CD4-positive, alpha-beta T cell (primary cell): ENCODE data around the gene CCNB2. TPM values are rescaled to one million over a fixed set of nuclear protein-coding genes. Genes with fewer than 3 reads are reported as not detected.
A peak's percentile ranks its signal among the peaks of the same experiment; 100 is the strongest.
"Not testable (repeated sequence)": the region's sequence is repeated elsewhere in the genome, so short reads cannot be mapped to it uniquely, and the experiment has no call there.

Source experiments
- ATAC-seq: fragments of 200-7000 bp; cut with Tn5 transposase; one replicate; pipeline ENCODE4 v1.10.0; 2022; ENCODE audit warnings: mild to moderate bottlenecking; ENCODE audit not compliant: poor library complexity
- CTCF ChIA-PET: fragments of 350-600 bp; sonication (Branson Sonifier 250); formaldehyde crosslinking; loops from one replicate; lab custom pipeline; 2021; ENCODE audit warnings: antibody characterized with exemption, inconsistent platforms; lab: Charles Lee
- POLR2A ChIA-PET: fragments of 350-600 bp; sonication (Branson Sonifier 250); formaldehyde crosslinking; loops from one replicate; lab custom pipeline; 2021; ENCODE audit warnings: antibody characterized with exemption, inconsistent platforms; lab: Charles Lee
- DNase-seq, 14 experiments: peaks; one replicate each; pipeline ENCODE4 v3.0.0-alpha.2; 2013 to 2020; ENCODE audit warnings: mixed read lengths in 2 of 14
- H3K27ac ChIP-seq, 2 donors: one replicate each; pipeline versions ENCODE4 v1.5.1 to v1.7.0; 2013; ENCODE audit warnings: low read length in 2 of 2, low read depth in 1 of 2, mild to moderate bottlenecking in 1 of 2
- H3K27me3 ChIP-seq, 2 experiments: 1 replicate in 1 of 2; 2 replicates in 1 of 2; pipeline versions ENCODE4 v1.6.1 to v1.7.0; 2013; ENCODE audit warnings: low read length in 2 of 2, control low read depth in 1 of 2, mild to moderate bottlenecking in 1 of 2, moderate library complexity in 1 of 2; ENCODE audit not compliant: insufficient read depth in 2 of 2, control insufficient read depth in 1 of 2
- H3K36me3 ChIP-seq: one replicate; pipeline ENCODE4 v1.6.1; 2013; ENCODE audit warnings: low read length, control low read depth; ENCODE audit not compliant: insufficient read depth
- H3K4me1 ChIP-seq: one replicate; pipeline ENCODE4 v1.6.1; 2013; ENCODE audit warnings: low read length, control low read depth; ENCODE audit not compliant: insufficient read depth
- H3K4me3 ChIP-seq: one replicate; pipeline ENCODE4 v1.5.1; 2013; ENCODE audit warnings: mild to moderate bottlenecking, low read length, moderate library complexity
- H3K9me3 ChIP-seq, 2 experiments: 1 replicate in 1 of 2; 2 replicates in 1 of 2; pipeline versions ENCODE4 v1.6.1 to v1.7.0; 2013; ENCODE audit warnings: low read length in 2 of 2, mild to moderate bottlenecking in 2 of 2, control low read depth in 1 of 2, moderate library complexity in 1 of 2; ENCODE audit not compliant: control insufficient read depth in 1 of 2, insufficient read depth in 1 of 2
- H3K27ac Mint-ChIP-seq: one replicate; pipeline ENCODE4 v1.8.0; 2020; ENCODE audit warnings: mixed read lengths
- H3K27me3 Mint-ChIP-seq: one replicate; pipeline ENCODE4 v1.8.0; 2021; ENCODE audit warnings: mixed read lengths
- H3K36me3 Mint-ChIP-seq: one replicate; pipeline ENCODE4 v1.8.0; 2021; ENCODE audit warnings: low read depth, mixed read lengths
- H3K4me1 Mint-ChIP-seq: one replicate; pipeline ENCODE4 v1.8.0; 2021; ENCODE audit warnings: low read depth, mixed read lengths
- H3K4me3 Mint-ChIP-seq: one replicate; pipeline ENCODE4 v1.8.0; 2020; ENCODE audit warnings: mild to moderate bottlenecking, mixed read lengths
- H3K9me3 Mint-ChIP-seq: one replicate; pipeline ENCODE4 v1.8.0; 2020; ENCODE audit warnings: mixed read lengths
- intact Hi-C, 2 experiments: fragments of 100-400 bp; cut with DNase I in 1 of 2; cut with micrococcal nuclease in 1 of 2; formaldehyde crosslinking; loops; one replicate each; pipeline versions ENCODE4 v1.15.1 to v1.9.0; 2023 to 2025; cut with DNase I, micrococcal nuclease
- total RNA-seq, 174 experiments: library from RNA in 2 of 174; stranded (reverse) in 2 of 174; gene quantifications; one replicate each; pipeline ENCODE4 v1.2.3 and lab custom pipeline; 2021 to 2026
- TF ChIP-seq, protein P1 (sequence below): fragments of 200-600 bp; IDR thresholded peaks from one replicate; pipeline ENCODE4 v1.8.0; 2022; ENCODE audit warnings: antibody characterized with exemption, mild to moderate bottlenecking

CCNB2 gene
- total RNA-seq, 2 experiments from 2014 or later, result 0.85 TPM; not detected in 1

DNA sequence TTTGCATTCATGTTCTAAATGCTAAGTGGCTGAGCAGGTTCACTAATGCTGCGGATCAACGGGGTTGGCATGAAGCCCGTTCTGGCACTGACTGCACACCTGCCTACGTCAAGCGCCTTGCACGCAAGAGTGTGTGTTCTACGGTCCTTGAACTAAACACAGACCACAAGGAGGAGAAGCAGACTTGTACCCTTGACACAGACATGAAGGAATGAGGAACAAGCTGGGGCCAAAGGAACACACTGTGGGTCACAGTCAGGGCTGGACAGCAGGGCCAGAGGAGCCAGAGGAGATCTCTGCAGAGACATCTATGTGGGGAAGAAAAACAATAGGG, 53.7 kb downstream of the CCNB2 start:
- no peaks in the 10 kb centered on the region for H3K36me3 ChIP-seq
- TF ChIP-seq, protein P1, sequence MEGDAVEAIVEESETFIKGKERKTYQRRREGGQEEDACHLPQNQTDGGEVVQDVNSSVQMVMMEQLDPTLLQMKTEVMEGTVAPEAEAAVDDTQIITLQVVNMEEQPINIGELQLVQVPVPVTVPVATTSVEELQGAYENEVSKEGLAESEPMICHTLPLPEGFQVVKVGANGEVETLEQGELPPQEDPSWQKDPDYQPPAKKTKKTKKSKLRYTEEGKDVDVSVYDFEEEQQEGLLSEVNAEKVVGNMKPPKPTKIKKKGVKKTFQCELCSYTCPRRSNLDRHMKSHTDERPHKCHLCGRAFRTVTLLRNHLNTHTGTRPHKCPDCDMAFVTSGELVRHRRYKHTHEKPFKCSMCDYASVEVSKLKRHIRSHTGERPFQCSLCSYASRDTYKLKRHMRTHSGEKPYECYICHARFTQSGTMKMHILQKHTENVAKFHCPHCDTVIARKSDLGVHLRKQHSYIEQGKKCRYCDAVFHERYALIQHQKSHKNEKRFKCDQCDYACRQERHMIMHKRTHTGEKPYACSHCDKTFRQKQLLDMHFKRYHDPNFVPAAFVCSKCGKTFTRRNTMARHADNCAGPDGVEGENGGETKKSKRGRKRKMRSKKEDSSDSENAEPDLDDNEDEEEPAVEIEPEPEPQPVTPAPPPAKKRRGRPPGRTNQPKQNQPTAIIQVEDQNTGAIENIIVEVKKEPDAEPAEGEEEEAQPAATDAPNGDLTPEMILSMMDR, result no peak
- Mint-ChIP-seq H3K27ac (no peak overlapping the region), H3K9me3 (no peaks in the 10 kb centered on the region), H3K4me1 (no peaks in the 10 kb centered on the region), H3K36me3 (no peaks in the 10 kb centered on the region), H3K27me3 (no peaks in the 10 kb centered on the region), H3K4me3 (no peak overlapping the region)
- ChIA-PET CTCF (no interaction called here), POLR2A (no interaction called here)
- H3K27me3 ChIP-seq, result no peaks in the 10 kb centered on the region
- no peaks in the 10 kb centered on the region for H3K9me3 ChIP-seq
- DNase-seq, result no peak
- H3K4me3 ChIP-seq, result no peak overlapping the region
- no peaks in the 10 kb centered on the region for H3K4me1 ChIP-seq
- H3K27ac ChIP-seq, result no peak overlapping the region
- intact Hi-C loops, result no loop called here
- no peak for ATAC-seq

DNA sequence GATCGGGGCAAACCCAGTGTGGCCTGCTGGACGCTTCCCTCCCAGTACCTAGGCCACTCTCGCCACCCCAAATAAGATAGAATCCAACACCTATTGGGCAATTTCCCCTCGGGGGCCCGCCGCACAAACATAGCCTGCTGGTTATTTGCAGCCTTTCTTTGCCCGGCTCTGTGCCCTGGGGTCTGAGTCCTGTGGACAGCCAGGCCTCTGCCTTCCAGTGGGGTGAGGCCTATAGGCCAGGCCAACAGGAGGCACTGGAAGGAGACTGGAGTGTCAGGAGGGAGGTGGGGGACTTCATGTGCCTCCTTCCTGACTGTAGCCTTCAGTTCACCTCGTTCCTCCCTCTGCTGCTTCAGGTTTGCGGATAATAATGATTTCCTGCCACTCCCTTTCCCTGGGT, 54.3 kb downstream of the CCNB2 start:
- DNase-seq (no peak), ATAC-seq (no peak)
- Histone ChIP-seq H3K27ac (no peak overlapping the region), H3K36me3 (no peaks in the 10 kb centered on the region), H3K9me3 (no peaks in the 10 kb centered on the region), H3K4me3 (no peak overlapping the region), H3K4me1 (no peaks in the 10 kb centered on the region), H3K27me3 (no peaks in the 10 kb centered on the region)
- no peak overlapping the region for H3K4me3 Mint-ChIP-seq
- CTCF ChIA-PET, result no interaction called here
- H3K9me3 Mint-ChIP-seq, result no peaks in the 10 kb centered on the region
- POLR2A ChIA-PET, result no interaction called here
- TF ChIP-seq, protein P1, result no peak
- no peaks in the 10 kb centered on the region for H3K36me3 Mint-ChIP-seq
- H3K27me3 Mint-ChIP-seq, result no peaks in the 10 kb centered on the region
- no peak overlapping the region for H3K27ac Mint-ChIP-seq
- no peaks in the 10 kb centered on the region for H3K4me1 Mint-ChIP-seq
- intact Hi-C loops, result no loop called here

DNA sequence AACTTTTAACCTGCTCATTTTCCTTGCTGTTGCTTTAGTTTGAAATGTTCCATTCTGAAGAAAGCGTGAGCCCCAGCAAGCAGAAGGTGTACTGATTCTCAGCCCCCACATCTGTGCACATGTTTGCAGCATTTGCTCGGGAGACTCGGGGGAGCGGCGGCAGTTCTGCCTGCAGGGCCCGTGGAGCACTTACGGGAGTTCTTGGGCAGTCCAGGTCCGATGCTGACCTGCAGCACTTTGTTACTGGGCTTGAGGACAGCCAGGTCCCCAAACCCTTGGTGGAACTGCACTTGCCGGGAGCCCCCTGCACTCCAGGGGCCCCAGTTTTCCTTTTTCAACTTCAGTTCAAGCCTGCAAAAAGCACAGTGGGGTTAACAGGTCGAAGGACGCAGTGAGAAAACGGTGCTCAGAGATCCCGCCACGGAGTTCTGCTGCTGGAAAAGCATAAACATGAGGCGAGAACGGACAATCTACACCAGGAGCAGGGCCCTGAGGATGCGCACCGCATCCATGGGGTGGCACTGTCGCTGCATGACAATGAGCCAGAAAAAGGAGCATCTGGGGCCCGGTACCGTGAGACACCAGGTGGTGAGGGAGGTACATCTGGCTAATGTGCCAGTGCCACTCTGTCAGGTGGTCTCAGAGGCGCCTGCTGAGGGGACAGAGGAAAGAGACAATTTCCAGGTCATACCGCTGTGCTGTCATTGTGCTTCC, 56.1 kb downstream of the CCNB2 start:
- H3K36me3 ChIP-seq, result no peaks in the 10 kb centered on the region
- DNase-seq (peak in 5 of 14 experiments; percentile 1 to 28 (median 17)), ATAC-seq (no peak)
- ChIA-PET CTCF (no interaction called here), POLR2A (no interaction called here)
- H3K4me3 Mint-ChIP-seq, result no peak overlapping the region
- H3K27me3 ChIP-seq, result no peaks in the 10 kb centered on the region
- H3K27me3 Mint-ChIP-seq, result no peaks in the 10 kb centered on the region
- no peak overlapping the region for H3K4me3 ChIP-seq
- H3K4me1 Mint-ChIP-seq, result no peaks in the 10 kb centered on the region
- H3K4me1 ChIP-seq, result no peaks in the 10 kb centered on the region
- no peaks in the 10 kb centered on the region for H3K9me3 ChIP-seq
- intact Hi-C loops, result no loop called here
- TF ChIP-seq, protein P1, result no peak
- no peak overlapping the region for H3K27ac Mint-ChIP-seq
- no peaks in the 10 kb centered on the region for H3K36me3 Mint-ChIP-seq
- H3K27ac ChIP-seq, result no peak overlapping the region
- no peaks in the 10 kb centered on the region for H3K9me3 Mint-ChIP-seq

DNA sequence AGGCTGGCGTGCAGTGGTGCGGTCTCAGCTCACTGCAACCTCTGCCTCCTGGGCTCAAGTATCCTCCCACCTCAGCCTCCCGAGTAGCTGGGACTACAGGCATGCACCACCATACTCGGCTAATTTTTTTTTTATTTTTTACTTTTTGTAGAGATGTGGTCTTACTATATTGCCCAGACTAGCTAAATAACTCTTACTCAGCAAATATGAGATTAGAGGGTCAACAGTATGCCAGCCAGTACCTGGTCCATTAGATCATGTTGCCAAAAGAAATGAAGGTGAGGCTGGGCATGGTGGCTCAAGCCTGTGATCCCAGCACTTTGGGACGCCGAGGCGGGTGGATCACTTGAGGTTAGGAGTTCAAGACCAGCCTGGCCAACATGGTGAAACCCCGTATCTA, 57.1 kb downstream of the CCNB2 start:
- H3K36me3 Mint-ChIP-seq, ATAC-seq, H3K27ac Mint-ChIP-seq, CTCF ChIA-PET, DNase-seq, H3K4me3 ChIP-seq, H3K9me3 ChIP-seq, H3K36me3 ChIP-seq, POLR2A ChIA-PET, H3K27me3 ChIP-seq, intact Hi-C loops, H3K27ac ChIP-seq, H3K4me3 Mint-ChIP-seq, H3K27me3 Mint-ChIP-seq, H3K4me1 Mint-ChIP-seq, H3K4me1 ChIP-seq, H3K9me3 Mint-ChIP-seq: not testable (repeated sequence)
